HG03060 (cell line): ENCODE results near the gene TTLL7.
"Not testable (repeated sequence)": the region's sequence is repeated elsewhere in the genome, so short reads cannot be mapped to it uniquely, and the experiment has no call there.

Experiments
- ATAC-seq: cut with Tn5 transposase; IDR thresholded peaks from one replicate; pipeline ENCODE4 v1.9.1; 2021; ENCODE audit warnings: low read depth, moderate number of reproducible peaks; ENCODE audit not compliant: unreplicated experiment

The TTLL7 gene

GRCh38 chr1:83932281-83932680 is 66.7 kb downstream of the TTLL7 start:
- ATAC-seq = no peak

GRCh38 chr1:83931658-83932253 is 67.2 kb downstream of the TTLL7 start:
- no peak for ATAC-seq

- ATAC-seq = no peak
Observed at GRCh38 chr1:83929184-83929583, 69.7 kb downstream of the TTLL7 start.

GRCh38 chr1:83928396-83928795 is 70.5 kb downstream of the TTLL7 start:
- ATAC-seq = no peak

- ATAC-seq = no peak
Observed at GRCh38 chr1:83927701-83928100, 71.2 kb downstream of the TTLL7 start.

GRCh38 chr1:83927061-83927460 is 71.9 kb downstream of the TTLL7 start:
- ATAC-seq = no peak

GRCh38 chr1:83923553-83923952 is 75.4 kb downstream of the TTLL7 start:
- ATAC-seq = no peak

GRCh38 chr1:83922431-83922830 is 76.5 kb downstream of the TTLL7 start:
- no peak for ATAC-seq

GRCh38 chr1:83920320-83920719 is 78.6 kb downstream of the TTLL7 start:
- ATAC-seq = no peak

- ATAC-seq = no peak
Observed at GRCh38 chr1:83919872-83920271, 79.1 kb downstream of the TTLL7 start.

- ATAC-seq = no peak
Observed at GRCh38 chr1:83918688-83919285, 80.1 kb downstream of the TTLL7 start.

- ATAC-seq = no peak
Observed at GRCh38 chr1:83917959-83918358, 81.0 kb downstream of the TTLL7 start.

- ATAC-seq = not testable (repeated sequence)
Observed at GRCh38 chr1:83916094-83916493, 82.8 kb downstream of the TTLL7 start.

GRCh38 chr1:83912876-83913275 is 86.1 kb downstream of the TTLL7 start:
- no peak for ATAC-seq

GRCh38 chr1:83910461-83910860 is 88.5 kb downstream of the TTLL7 start:
- no peak for ATAC-seq

- no peak for ATAC-seq
Observed at GRCh38 chr1:83909687-83910086, 89.2 kb downstream of the TTLL7 start.

GRCh38 chr1:83905315-83905907 is 93.5 kb downstream of the TTLL7 start:
- no peak for ATAC-seq

GRCh38 chr1:83901547-83902155 is 97.3 kb downstream of the TTLL7 start:
- no peak for ATAC-seq

GRCh38 chr1:83900524-83900923 is 98.4 kb downstream of the TTLL7 start:
- ATAC-seq = no peak

- ATAC-seq = no peak
Observed at GRCh38 chr1:83897516-83897915, 101.4 kb downstream of the TTLL7 start.

- no peak for ATAC-seq
Observed at GRCh38 chr1:83896299-83896698, 102.6 kb downstream of the TTLL7 start.

- ATAC-seq = no peak
Observed at GRCh38 chr1:83889707-83890106, 109.2 kb downstream of the TTLL7 start.
